Fibroblast of skin of left biceps (primary cell): Measurements from ENCODE around the gene ZSCAN22.

Experiments used
- DNase-seq, 2 experiments: peaks; one replicate each; pipeline ENCODE4 v3.0.0-alpha.2; 2013; ENCODE audit warnings: low read depth in 2 of 2

ZSCAN22 gene

GRCh38 chr19:58351990-58352755 is 25.4 kb downstream of the ZSCAN22 start:
- no peak for DNase-seq

GRCh38 chr19:58352760-58353671 is 26.2 kb downstream of the ZSCAN22 start, which contains the start of gene A1BG:
A1BG (minus strand) TSS chr19:58353492; CDS start chr19:58353437, 55 bp downstream.
- DNase-seq = no peak

GRCh38 chr19:58353717-58354477 is 27.1 kb downstream of the ZSCAN22 start:
- DNase-seq = no peak

GRCh38 chr19:58354478-58355030 is 27.8 kb downstream of the ZSCAN22 start:
- DNase-seq = no peak

GRCh38 chr19:58355215-58355796 is 28.5 kb downstream of the ZSCAN22 start:
- DNase-seq = no peak

GRCh38 chr19:58355908-58356765 is 29.3 kb downstream of the ZSCAN22 start:
- DNase-seq = no peak

GRCh38 chr19:58356766-58357480 is 30.1 kb downstream of the ZSCAN22 start:
- no peak for DNase-seq

- DNase-seq = no peak
Measured at GRCh38 chr19:58357481-58358145, 30.8 kb downstream of the ZSCAN22 start.

- no peak for DNase-seq
Measured at GRCh38 chr19:58361900-58362271, 35.1 kb downstream of the ZSCAN22 start.

GRCh38 chr19:58362272-58362994 is 35.6 kb downstream of the ZSCAN22 start, which contains the start of gene ZNF497:
ZNF497 (minus strand) TSS chr19:58362751; CDS start chr19:58357635, 5,116 bp downstream.
- peak; percentile 87 to 88 for DNase-seq

- DNase-seq = no peak
Measured at GRCh38 chr19:58364146-58364545, 37.4 kb downstream of the ZSCAN22 start.

- DNase-seq = no peak
Measured at GRCh38 chr19:58366585-58367430, 40.0 kb downstream of the ZSCAN22 start.

GRCh38 chr19:58367698-58368454 is 41.1 kb downstream of the ZSCAN22 start:
- DNase-seq = no peak

GRCh38 chr19:58368561-58369360 is 42.0 kb downstream of the ZSCAN22 start:
- no peak for DNase-seq

- DNase-seq = no peak
Measured at GRCh38 chr19:58372311-58373133, 45.7 kb downstream of the ZSCAN22 start.
